GM19395 (cell line): ENCODE results near the gene KRT33B.
"Not testable (repeated sequence)": the region's sequence is repeated elsewhere in the genome, so short reads cannot be mapped to it uniquely, and the experiment has no call there.

Experiments
- ATAC-seq: cut with Tn5 transposase; IDR thresholded peaks from one replicate; pipeline ENCODE4 v1.9.1; 2021; ENCODE audit warnings: mild to moderate bottlenecking, moderate library complexity; ENCODE audit not compliant: unreplicated experiment

Gene KRT33B

DNA sequence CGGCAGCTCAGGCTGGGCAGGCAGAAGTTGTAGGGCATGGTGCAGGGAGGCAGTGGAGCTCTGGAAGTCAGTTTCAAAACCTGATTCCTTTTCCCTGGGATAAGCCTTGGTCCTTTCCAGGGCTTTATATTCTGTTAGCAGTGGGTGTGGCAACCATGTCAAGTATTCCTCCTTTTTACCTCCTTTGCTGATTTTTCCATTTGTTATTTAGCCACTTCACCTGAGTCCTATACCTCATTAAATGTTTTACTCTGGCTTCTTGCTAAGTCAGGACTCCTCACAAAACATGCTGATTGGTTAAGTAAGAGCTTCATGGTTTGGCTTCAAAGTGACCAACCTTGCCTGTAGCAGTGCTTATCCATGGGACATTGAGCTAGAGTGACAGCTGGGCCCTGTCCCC lies at the start of gene KRT33B:
TSS of gene KRT33B (minus strand) at position 101 of the 400 bp plus-strand sequence. CDS start at position 38, 63 bp downstream.
- no peak for ATAC-seq

DNA sequence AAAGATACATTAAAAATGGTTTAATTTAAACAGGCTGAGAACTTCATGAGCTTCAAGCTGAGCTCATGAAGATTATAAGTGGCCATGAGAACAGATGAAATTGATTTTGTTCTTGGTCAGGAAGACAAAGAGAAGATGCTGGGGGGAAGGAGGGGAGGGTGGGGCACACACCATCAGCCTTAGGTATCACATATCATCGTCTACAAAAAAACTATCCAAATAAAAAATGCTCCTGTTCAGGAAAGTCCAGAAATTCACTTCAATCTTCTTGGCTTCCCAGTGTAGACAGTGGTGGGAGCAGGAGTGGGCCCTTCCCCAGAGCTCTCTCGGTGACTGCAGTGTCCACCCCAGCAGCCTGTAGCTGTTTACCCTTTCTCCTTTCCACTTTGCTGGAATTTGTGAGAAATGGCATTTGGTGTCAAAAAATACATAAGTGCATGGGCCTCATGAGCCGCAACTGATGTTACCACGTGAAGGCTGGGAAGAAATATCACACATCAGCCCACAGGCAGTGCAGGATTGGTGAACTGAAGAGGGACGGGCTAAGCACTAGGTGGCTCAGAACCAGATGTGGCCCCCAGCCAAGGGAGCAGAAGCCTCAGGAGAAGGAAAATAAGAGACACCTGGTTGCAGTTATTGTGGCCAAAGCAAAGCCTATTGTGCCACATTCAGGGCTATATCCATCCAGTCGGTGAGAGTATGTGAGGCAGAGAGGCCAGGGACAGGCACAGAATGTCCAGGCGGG lies 48.7 kb upstream of the KRT33B start:
- ATAC-seq = no peak

DNA sequence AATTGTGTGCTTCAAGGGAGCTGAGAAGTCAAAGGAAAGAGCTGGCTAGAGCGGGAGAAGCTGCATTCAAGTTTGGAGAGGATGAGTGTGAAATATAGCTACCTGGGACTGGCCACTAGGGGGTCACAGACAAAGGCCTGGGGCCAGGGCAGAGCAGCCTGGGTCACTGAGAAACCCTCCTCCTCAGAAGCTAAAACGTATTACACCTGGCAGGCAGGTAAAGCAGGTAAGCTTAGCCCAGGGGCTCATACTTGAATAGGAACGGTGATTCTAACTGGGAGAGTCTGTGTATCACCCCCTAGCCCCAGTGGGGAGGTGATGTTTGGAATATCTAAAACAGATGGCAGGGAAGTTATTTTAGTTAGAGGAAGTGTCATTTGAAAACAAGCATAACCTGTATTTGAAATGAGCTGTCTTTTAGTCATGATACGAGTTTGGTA lies 48.0 kb upstream of the KRT33B start:
- no peak for ATAC-seq

DNA sequence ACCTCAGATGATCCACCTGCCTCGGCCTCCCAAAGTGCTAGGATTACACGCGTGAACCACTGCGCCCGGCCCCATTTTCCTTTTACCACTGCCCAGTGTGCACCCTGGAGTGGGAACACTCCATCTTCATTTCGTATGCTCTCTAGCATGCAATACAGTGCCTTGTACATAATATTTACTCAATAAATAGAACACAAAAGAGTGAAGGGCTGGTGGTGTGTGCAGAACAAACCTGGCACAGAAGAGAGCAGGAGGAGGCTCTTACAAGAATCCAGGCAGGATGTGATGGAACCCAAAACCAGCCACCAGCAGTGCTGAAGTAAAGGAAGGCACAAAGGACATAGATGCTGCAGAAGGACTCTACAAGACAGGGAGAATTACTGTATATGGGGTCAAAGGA lies 47.5 kb upstream of the KRT33B start:
- ATAC-seq = no peak

DNA sequence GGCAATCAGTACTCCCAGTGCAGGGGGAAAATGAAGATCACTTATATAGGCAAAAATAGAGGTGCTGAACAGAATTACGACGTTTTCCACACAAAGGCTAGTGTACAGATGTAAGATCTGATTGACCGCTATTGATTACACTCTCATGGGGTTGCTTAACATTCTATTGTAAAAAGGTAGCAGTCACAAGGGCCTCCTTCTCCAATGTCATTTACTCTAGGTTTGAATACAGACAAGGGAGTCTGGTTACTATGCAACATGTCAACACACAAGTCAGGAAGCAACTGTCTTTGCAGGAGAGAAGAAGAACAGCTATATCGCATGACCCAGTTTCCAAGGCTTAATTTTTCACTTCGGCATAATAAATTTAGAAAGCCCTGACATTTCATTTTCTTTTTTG lies 46.9 kb upstream of the KRT33B start:
- no peak for ATAC-seq

DNA sequence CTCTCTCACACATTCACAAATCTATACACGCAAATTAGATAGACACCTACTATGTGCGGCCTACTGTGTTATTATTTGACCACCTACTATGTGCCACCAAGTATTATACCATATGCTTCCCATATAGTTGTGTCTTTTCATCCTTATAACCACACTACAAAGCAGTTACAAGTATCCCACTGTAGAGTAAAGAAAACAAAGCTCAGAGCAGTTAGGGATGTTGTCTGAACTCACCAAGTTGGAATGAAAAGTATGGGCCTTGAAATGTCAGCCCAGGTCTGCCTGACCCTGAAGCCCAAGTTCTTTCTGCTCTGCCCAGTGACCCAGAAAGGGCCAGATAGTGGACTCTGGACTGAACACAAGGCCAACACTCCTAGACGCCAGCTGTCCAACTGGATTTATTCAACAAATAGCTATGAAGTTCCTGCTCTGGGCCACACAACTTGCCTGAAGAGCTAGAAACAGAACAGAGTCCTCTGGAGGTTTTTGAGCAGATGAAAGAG lies 46.3 kb upstream of the KRT33B start:
- no peak for ATAC-seq

DNA sequence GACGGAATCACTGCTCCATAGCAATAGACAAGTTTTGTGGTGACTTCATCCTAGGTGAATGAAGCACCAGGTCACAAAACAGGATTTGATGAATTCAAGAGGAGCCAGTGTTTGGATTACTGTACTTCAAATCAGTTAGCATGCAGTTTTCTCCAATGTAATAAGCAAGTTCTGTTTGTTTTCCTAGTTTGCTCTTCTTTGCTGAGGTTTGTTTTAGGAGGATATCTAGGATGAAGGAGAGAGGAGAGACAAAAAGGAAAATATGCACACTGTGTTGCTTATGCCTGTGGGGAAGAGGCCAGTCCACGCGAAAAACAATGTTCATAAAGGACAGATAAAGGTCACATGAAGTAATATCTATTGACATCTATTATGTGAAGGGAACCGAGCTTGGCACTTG lies 45.8 kb upstream of the KRT33B start:
- ATAC-seq = no peak

DNA sequence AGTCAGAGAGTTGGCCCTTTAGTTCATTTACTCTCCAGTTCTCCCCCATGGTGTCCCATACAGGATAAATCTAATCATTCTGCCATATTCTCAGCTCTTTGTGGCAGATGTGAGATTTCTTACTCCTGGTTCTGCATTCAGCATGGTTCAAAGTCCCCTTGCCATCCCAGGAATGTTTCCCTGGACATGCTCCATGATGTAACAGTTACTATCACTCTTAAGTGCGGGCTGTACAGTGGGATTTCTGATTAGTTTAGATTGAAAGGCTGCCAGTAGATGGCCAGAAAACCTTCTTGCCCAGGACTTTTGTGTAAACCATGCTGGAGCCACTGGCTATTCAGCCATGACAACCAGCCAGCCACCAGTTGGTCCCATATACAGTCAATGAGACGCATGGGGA lies 44.4 kb upstream of the KRT33B start:
- ATAC-seq = no peak

DNA sequence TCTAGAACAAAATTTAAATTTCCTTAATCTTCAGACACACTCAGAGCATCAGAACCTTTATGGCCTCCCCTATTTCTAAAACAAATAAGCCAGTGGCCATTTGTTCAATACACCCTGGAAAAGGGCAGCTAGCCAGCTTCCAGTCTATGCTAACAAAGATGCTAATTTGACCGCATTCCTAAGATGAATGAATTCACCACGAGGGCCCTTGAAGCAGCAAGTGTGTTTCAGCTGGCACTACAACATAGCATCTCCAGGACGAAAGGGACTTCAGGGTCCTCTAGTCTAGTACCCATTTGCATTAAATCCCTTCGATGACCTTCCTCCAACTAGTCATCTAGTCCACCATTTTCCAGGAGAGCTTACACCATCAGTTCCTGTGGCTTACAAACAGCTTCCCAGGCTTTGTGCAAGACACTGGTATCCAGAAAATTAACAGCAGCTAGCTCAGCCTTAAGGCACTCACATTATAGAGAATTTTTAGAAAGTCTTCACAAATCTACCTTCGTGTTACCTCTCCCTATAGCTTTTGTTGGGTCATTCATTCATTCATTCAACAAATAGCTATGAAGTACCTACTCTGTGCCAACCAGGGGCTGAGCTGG lies 43.8 kb upstream of the KRT33B start:
- no peak for ATAC-seq

DNA sequence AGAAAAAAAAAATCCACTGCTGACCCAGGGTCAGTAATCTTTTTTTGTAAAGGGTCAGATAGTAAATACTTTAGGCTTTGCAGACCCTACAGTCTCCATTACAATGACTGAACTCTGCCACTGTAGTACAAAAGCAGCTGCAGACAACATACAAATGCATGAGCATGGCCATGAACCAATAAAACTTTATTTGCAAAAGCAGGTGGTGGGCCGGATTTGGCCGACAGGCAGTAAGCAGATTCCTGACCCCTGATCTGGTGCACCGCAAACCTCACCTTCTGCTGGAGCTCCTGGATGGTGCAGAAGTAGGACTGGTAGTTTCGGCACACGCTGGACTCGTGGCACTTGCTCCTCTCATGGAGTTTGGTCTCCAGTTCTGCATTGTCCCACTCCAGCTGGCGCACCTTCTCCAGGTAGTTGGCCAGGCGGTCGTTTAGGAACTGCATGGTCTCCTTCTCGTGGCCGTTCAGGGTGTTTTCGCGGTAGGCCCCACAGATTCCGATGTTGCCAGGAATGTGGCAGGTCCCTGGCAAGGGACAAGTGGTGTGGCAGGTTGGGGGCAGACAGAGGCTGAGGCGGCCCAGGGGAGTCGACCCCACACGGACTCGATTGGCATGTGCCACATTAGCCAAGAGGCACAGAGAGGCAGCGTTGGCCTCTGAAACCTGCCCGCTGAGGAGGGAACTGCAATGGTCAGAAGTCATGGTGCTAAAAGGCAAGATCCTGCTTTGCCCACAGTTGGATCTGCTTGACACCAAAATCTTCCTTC lies 41.6 kb upstream of the KRT33B start:
- no peak for ATAC-seq

DNA sequence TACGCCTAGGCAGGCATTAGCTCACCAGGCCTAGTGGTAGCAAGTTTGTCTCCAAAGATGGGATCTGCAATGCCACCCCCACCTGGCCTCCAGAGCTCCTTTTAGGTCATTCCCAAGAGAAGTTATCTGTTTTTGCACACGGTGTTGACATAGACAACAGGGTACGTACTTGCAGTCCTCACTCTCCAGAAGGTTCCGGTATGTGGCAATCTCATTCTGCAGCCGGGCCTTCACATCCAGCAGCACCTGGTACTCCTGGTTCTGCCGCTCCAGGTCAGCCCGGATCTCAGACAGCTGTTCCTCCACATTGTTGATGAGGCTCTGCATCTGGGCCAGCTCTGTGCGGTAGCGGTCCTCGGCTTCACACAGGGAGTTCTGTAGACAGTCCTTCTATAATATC lies 37.6 kb upstream of the KRT33B start:
- ATAC-seq = no peak

DNA sequence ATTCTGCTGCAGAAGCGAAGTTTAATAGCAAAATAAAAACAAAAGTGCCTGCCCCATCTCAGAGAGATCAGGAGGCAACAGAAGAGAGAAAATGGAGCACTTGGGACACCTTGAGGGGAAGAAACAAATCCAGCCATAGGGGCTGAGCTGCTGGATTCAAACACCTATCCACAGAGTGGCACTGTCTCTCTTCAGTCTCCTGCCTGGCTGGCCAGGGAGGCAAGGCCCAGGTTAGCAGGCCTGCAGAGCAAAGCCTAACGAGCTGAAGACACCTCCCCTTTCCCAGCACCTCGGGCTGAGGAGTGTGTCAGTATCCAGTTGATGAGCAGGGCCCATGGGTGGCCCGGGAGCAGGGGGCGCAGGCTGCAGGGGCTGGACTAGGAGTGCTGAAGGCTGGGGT lies 36.6 kb upstream of the KRT33B start:
- no peak for ATAC-seq

DNA sequence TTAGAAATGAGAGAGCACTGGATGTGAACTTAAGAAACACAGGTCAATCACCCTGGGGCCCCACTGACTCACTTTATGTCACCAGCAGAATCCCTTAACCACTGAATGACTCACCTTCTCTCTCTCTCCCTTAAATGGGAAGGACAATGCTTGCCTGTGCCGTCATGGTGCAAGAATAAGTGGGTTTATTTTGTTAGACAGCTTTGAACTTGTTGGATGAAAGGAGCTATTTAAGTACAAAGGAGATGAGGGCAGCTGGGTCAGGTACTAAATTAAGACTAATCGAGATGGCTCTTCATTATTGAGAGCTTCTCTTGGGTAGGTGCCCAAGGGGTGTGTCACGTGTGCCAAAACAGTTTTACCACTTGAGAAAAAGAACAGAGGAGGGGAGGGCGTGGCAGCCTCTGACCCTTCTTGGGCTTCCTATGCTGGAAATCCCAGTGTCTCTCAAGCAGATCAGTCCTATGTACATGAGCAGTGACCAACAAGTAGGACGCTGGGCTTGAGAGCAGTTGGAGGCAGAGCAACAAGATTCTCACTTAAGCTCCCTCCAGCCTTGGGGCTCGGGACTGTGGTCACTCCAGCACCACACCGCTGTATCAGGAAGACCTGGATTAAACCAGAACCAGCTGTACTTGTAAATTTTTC lies 34.5 kb upstream of the KRT33B start:
- no peak for ATAC-seq

DNA sequence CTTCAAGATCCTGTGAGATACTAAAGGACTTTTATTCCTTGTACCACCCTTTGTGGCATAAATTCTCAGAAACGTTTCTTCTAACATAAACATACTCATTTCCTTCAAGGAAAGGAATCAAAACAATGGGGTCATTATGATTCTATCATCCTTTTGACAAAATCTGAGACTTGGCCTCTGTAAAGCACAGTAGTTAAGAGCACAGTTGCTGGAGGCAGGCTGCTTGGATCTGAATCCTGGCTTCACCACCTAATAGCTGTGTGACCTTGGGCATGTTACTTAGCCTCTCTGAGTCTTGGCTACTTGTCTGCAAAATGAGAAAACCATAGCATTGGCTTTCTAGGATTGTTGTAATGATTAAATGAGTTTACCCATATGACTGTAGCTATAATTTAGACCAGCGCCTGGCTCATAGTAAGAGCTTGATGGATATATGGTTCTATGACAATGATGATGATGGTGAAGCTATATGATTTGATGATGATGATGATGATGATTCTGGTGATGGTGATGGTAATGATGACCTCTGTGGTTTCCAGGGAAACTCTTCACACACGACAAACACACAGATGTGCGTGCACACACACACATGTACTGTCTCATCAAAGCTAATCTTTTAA lies 33.9 kb upstream of the KRT33B start:
- no peak for ATAC-seq

DNA sequence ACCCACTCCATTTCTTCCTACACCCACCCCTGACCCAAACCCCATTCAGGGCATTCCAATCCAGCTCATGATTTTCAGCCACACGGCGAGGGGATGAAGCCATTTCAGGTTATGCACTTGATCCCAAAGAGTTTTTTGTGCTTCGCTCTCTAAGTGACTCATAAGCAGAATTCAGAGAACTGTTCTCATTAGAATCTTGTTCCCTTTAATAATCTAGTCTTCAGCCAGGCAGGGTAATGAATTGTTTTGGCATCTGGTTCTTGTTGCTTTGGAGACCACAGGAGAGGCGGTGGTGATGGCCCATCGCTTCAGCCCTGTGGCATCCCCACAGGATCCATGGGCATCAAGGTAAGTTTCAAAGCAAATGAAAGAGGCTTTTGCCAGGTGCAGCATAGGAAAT lies 32.5 kb upstream of the KRT33B start:
- ATAC-seq = no peak

DNA sequence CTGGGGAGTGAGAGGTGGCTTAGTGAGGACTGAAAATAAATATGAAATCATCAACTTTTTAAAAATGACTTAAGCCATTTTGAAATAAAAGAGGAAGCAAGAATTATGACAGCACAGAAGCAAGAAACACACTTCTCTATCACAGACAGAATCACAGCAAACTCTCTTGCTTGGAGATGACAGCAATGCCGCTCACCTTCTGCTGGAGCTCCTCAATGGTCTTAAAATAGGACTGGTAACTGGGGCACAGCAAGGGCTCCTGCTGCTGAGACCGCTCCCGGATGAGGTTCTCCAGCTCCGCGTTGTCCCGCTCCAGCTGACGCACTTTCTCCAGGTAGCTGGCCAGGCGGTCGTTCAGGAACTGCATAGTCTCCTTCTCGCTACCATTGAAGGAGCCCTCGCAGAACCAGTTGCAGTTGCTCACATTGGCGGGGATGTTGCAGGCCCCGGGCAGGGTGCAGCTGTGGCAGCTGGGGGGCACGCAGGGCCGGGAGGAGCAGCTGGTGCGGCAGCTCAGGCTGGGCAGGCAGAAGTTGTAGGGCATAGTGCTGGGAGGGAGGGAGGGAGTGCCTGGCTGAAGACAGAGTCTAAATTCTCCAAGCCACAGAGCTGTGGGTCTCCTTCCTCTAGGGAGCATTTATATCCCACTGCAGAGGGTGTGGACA lies 27.5 kb upstream of the KRT33B start, which contains the start of gene KRT31:
TSS of gene KRT31 (minus strand) at position 613 of the 665 bp plus-strand sequence. CDS start at position 544, 69 bp downstream.
- no peak for ATAC-seq

DNA sequence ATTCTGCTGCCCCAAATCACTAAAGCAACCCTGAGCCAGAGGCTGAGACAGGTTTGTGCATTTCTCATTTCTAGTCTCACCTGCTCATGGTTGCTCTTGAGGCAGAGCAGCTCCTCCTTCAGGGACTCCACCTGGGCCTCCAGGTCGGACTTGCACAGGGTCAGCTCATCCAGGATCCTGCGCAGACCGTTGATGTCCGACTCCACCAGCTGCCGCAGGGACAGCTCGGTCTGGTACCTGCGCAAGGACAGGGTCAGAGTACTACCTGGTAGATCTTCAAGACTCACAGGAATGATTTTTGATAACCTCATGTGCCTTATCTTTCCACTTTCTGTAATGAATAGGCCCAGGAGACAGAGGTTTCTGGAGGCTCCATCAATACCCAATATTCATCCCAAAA lies 26.7 kb upstream of the KRT33B start:
- ATAC-seq = no peak

DNA sequence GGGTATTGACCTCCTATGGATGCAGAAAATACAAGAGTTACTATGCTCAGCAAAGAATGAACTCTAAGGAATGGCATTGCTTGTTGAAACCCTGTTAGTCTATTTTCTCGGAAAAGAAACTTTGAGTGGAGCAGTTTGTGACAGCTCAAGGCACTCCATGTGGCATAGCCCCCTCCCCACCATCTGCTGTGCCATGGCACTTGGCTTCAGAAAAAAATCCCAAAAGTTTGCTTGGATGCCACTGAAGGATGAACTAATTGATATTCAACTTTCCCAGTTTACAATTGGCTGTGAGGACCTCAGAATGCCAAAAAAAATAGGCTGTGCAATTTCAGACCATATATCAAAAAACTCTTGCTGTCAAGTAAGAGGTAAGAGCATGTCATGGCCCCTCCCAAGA lies 26.0 kb upstream of the KRT33B start:
- ATAC-seq = no peak

DNA sequence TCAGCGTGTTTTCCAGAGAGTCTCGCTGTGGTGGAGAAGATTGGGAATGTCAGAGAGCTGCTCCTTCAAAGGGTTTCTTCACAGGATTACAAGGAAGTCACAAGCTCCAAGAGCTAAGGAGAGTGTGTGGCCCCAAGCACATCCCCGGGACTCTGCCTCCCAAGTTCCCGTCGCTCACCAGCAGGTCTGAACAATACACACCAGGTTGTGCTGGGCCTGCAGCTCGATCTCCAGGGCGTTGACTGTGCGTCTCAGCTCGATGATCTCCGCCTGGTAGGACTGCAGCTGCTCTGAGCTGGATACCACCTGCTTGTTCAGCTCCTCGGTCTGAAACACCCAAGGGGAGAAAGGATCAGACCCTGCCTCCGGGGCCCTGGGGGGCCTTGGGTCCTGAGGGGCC lies 25.4 kb upstream of the KRT33B start:
- ATAC-seq = not testable (repeated sequence)
